Measurements from ENCODE around the gene WNT6.

- TF ChIP-seq CTCF (IDR thresholded peaks at IDR 0.05; ENCODE audit: control extremely low read depth in 1 of 3, insufficient read depth in 1 of 3, low read depth in 1 of 3, low read length in 3 of 3) = no peak
- TF ChIP-seq USF2 (IDR thresholded peaks at IDR 0.05; ENCODE audit: low read length) = no peak
Observed at GRCh38 chr2:218839430-218839829, 20.2 kb upstream of the WNT6 start.
